ENCODE results near the gene ZNF236. TPM values are rescaled to one million over a fixed set of nuclear protein-coding genes. Genes with fewer than 3 reads are reported as not detected.

Gene ZNF236
- total and polyA plus RNA-seq, 2 donors (not counting 1 experiment from before 2014, with no cell fraction given), result 2.9 to 8.4 TPM

- Histone ChIP-seq H3K4me1 (ENCODE audit: control insufficient read depth, extremely low read depth, insufficient read depth, low read length) (no peaks in the 10 kb centered on the region), H3K9ac (ENCODE audit: insufficient read depth, low read length) (no peak overlapping the region), H4K20me1 (ENCODE audit: control insufficient read depth, extremely low read depth, insufficient read depth, low read length) (no peaks in the 10 kb centered on the region), H3K36me3 (ENCODE audit: control insufficient read depth, insufficient read depth, low read length) (no peaks in the 10 kb centered on the region), H3K4me2 (ENCODE audit: extremely low read depth, insufficient read depth, low read length) (no peak overlapping the region), H3K9me3 (ENCODE audit: control insufficient read depth, insufficient read depth, low read depth, low read length) (no peaks in the 10 kb centered on the region), H2AFZ (ENCODE audit: low read length) (no peak overlapping the region), H3K27ac (ENCODE audit: insufficient read depth, low read length) (no peak overlapping the region), H3K27me3 (ENCODE audit: control insufficient read depth, insufficient read depth, low read length) (no peaks in the 10 kb centered on the region), H3K4me3 (replicated peaks in 1 of 4; ENCODE audit: control extremely low read depth in 1 of 4, insufficient read depth in 1 of 4, low read depth in 3 of 4, low read length in 4 of 4) (no peak overlapping the region), H3K79me2 (ENCODE audit: control insufficient read depth, insufficient read depth, low read length) (no peaks in the 10 kb centered on the region)
- DNase-seq (ENCODE audit: low read depth in 2 of 2), result peak in 1 of 2 donors; percentile 17
- no peak for TF ChIP-seq EZH2 (IDR thresholded peaks at IDR 0.05; ENCODE audit: low read length, missing control alignments)
- TF ChIP-seq, protein P1, sequence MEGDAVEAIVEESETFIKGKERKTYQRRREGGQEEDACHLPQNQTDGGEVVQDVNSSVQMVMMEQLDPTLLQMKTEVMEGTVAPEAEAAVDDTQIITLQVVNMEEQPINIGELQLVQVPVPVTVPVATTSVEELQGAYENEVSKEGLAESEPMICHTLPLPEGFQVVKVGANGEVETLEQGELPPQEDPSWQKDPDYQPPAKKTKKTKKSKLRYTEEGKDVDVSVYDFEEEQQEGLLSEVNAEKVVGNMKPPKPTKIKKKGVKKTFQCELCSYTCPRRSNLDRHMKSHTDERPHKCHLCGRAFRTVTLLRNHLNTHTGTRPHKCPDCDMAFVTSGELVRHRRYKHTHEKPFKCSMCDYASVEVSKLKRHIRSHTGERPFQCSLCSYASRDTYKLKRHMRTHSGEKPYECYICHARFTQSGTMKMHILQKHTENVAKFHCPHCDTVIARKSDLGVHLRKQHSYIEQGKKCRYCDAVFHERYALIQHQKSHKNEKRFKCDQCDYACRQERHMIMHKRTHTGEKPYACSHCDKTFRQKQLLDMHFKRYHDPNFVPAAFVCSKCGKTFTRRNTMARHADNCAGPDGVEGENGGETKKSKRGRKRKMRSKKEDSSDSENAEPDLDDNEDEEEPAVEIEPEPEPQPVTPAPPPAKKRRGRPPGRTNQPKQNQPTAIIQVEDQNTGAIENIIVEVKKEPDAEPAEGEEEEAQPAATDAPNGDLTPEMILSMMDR (conservative IDR thresholded peaks at IDR 0.05 in 1 of 2, IDR thresholded peaks at IDR 0.05 in 1 of 2; ENCODE audit: low read depth in 1 of 2, low read length in 2 of 2), result no peak
These were observed 31.3 kb upstream of the ZNF236 start for GRCh38 chr18:76791106-76791505.

DNA sequence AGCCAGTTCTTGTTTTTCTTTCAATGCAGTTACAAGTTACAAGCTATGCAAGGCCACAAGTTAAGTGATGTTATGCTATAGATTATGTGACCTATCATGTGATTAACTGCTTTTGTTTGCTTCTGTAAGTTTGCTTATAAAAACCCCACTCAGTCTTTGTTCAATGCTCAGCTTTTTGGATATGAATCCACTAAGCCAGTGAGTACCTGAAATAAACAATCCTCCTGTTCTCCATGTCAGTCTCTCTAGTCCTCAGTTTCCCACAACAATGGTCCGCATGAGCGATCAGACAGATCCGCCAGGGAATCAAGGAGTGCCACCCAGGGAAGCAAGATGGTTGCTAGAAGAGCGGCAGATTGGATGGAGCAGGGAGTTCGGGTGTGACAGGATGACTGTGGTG is 30.7 kb upstream of the ZNF236 start:
- Histone ChIP-seq H4K20me1 (ENCODE audit: control insufficient read depth, extremely low read depth, insufficient read depth, low read length) (no peaks in the 10 kb centered on the region), H3K79me2 (ENCODE audit: control insufficient read depth, insufficient read depth, low read length) (no peaks in the 10 kb centered on the region), H3K4me3 (replicated peaks in 1 of 4; ENCODE audit: control extremely low read depth in 1 of 4, insufficient read depth in 1 of 4, low read depth in 3 of 4, low read length in 4 of 4) (no peak overlapping the region), H3K9me3 (ENCODE audit: control insufficient read depth, insufficient read depth, low read depth, low read length) (no peaks in the 10 kb centered on the region), H3K4me1 (ENCODE audit: control insufficient read depth, extremely low read depth, insufficient read depth, low read length) (no peaks in the 10 kb centered on the region), H2AFZ (ENCODE audit: low read length) (no peak overlapping the region), H3K36me3 (ENCODE audit: control insufficient read depth, insufficient read depth, low read length) (no peaks in the 10 kb centered on the region), H3K27ac (ENCODE audit: insufficient read depth, low read length) (no peak overlapping the region), H3K27me3 (ENCODE audit: control insufficient read depth, insufficient read depth, low read length) (no peaks in the 10 kb centered on the region), H3K4me2 (ENCODE audit: extremely low read depth, insufficient read depth, low read length) (no peak overlapping the region), H3K9ac (ENCODE audit: insufficient read depth, low read length) (no peak overlapping the region)
- DNase-seq (ENCODE audit: low read depth in 2 of 2), result no peak
- TF ChIP-seq, protein P1 (conservative IDR thresholded peaks at IDR 0.05 in 1 of 2, IDR thresholded peaks at IDR 0.05 in 1 of 2; ENCODE audit: low read depth in 1 of 2, low read length in 2 of 2), result no peak
- TF ChIP-seq EZH2 (IDR thresholded peaks at IDR 0.05; ENCODE audit: low read length, missing control alignments), result no peak

- no peak overlapping the region for H2AFZ ChIP-seq (ENCODE audit: low read length)
- H3K4me2 ChIP-seq (ENCODE audit: extremely low read depth, insufficient read depth, low read length), result no peak overlapping the region
- H3K4me3 ChIP-seq (replicated peaks in 1 of 4; ENCODE audit: control extremely low read depth in 1 of 4, insufficient read depth in 1 of 4, low read depth in 3 of 4, low read length in 4 of 4), result no peak overlapping the region
- H3K27me3 ChIP-seq (ENCODE audit: control insufficient read depth, insufficient read depth, low read length), result no peaks in the 10 kb centered on the region
- H3K9ac ChIP-seq (ENCODE audit: insufficient read depth, low read length), result no peak overlapping the region
- no peak for DNase-seq (ENCODE audit: low read depth in 2 of 2)
- H3K79me2 ChIP-seq (ENCODE audit: control insufficient read depth, insufficient read depth, low read length), result no peaks in the 10 kb centered on the region
- no peak overlapping the region for H3K27ac ChIP-seq (ENCODE audit: insufficient read depth, low read length)
- no peaks in the 10 kb centered on the region for H3K9me3 ChIP-seq (ENCODE audit: control insufficient read depth, insufficient read depth, low read depth, low read length)
- TF ChIP-seq EZH2 (IDR thresholded peaks at IDR 0.05; ENCODE audit: low read length, missing control alignments), result no peak
- TF ChIP-seq, protein P1 (conservative IDR thresholded peaks at IDR 0.05 in 1 of 2, IDR thresholded peaks at IDR 0.05 in 1 of 2; ENCODE audit: low read depth in 1 of 2, low read length in 2 of 2), result no peak
- H3K36me3 ChIP-seq (ENCODE audit: control insufficient read depth, insufficient read depth, low read length), result no peaks in the 10 kb centered on the region
- no peaks in the 10 kb centered on the region for H3K4me1 ChIP-seq (ENCODE audit: control insufficient read depth, extremely low read depth, insufficient read depth, low read length)
- no peaks in the 10 kb centered on the region for H4K20me1 ChIP-seq (ENCODE audit: control insufficient read depth, extremely low read depth, insufficient read depth, low read length)
These were observed 28.0 kb upstream of the ZNF236 start for GRCh38 chr18:76794326-76794725.

Data from fibroblast of lung (primary cell).